NCI-H2196 treated with DMSO at 0.1 percent for 48 hours (cell line): ENCODE measurements around the gene CASP10.

Experiments
- DNase-seq: peaks from one replicate; lab custom pipeline; 2025; ENCODE audit not compliant: unreplicated experiment; lab: John Stamatoyannopoulos, UW

CASP10 gene

DNA sequence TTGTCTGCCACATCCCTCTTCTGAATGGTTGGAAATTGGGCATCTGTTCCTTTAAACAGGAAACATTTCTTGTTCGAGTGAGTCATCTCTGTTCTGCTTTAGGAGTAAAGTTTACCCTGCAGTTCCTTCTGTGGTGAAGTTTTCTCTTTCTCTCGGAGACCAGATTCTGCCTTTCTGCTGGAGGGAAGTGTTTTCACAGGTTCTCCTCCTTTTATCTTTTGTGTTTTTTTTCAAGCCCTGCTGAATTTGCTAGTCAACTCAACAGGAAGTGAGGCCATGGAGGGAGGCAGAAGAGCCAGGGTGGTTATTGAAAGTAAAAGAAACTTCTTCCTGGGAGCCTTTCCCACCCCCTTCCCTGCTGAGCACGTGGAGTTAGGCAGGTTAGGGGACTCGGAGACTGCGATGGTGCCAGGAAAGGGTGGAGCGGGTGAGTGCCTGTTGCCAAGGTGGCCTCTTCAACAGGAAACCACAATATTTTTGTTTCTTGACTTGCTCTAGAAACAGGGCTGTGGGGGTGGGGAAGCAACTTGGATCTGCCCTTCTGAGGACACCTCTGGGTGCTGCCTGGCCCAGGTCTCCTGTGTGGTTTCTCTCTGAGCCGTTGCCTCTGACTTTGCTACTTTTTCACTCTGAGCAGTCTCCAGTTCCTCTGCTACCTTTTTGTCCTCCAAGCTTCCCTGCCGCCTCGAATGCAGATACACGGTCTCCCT lies 75.2 kb downstream of the CASP10 start:
- DNase-seq = peak; percentile 45

- no peak for DNase-seq
Measured at GRCh38 chr2:201258666-201259615, 76.0 kb downstream of the CASP10 start.

DNA sequence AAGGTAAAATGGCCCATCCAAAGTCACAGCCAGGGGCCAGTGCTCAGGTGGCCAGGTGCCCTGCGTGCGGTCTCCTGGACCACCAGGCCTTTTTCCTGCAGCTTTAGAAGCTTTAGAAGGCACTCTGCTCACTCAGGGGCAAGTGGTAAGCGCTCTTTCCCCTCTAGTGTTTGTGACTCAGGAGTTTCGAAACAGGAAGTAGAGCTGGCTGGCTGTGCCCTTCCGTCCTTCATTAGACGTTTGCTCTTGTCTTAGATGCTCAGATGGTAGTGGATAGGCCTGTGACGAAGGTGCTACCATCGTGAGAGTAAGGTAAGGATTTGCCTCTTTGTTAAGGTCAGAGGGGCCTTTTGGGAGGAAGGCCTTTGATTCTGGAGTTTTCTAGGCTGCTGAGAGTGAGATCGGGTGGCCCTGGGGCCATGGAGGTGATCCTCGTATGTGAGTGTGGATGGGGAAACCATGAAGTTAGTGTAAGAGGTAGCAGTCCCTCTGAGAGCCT lies 77.4 kb downstream of the CASP10 start, which contains the start of gene CASP8:
Gene CASP8, plus strand, starts transcription at position 235 of the 499 bp plus-strand sequence. CDS start 5,951 bp downstream, outside the sequence.
- DNase-seq = no peak

- DNase-seq = no peak
Measured at GRCh38 chr2:201261471-201261870, 78.5 kb downstream of the CASP10 start.

- DNase-seq = no peak
Measured at GRCh38 chr2:201261906-201262305, 79.0 kb downstream of the CASP10 start.

DNA sequence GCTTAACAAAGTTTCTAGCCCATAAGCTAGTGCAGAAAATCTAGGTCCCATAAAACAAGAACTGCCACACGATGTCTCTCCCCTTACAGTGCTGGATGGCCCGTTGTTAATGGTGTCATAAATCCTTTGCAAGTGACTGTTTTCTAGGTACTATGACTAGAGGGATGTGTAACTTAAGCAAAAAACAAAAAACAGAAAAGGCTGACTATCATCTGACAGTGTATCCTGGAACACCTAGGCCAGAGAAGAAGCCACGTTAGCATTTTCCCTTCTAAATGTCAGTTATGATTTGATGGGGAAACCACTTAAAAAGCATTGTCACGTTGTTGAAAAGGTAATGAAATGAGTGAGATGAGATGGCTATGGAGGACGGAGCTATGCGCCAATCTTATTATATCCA lies 79.8 kb downstream of the CASP10 start:
- DNase-seq = no peak

DNA sequence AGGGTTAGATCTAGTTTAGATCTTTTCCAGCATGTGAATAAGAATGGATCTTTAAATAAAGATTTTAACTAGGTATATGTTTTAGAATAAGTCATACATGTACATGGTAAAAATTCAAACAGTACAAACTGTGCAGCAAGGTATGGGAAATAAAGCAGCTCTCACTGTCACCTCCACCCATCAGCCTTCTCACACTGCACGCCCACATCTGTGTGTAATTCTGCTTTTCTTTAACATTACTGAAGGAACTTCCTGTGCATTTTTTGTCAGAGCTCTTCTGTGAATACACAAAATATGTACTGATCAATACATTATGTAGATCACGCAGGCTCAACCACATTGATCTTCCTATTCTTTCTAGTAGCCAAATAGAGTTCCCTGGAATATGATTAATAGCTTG lies 80.8 kb downstream of the CASP10 start:
- DNase-seq = no peak

DNA sequence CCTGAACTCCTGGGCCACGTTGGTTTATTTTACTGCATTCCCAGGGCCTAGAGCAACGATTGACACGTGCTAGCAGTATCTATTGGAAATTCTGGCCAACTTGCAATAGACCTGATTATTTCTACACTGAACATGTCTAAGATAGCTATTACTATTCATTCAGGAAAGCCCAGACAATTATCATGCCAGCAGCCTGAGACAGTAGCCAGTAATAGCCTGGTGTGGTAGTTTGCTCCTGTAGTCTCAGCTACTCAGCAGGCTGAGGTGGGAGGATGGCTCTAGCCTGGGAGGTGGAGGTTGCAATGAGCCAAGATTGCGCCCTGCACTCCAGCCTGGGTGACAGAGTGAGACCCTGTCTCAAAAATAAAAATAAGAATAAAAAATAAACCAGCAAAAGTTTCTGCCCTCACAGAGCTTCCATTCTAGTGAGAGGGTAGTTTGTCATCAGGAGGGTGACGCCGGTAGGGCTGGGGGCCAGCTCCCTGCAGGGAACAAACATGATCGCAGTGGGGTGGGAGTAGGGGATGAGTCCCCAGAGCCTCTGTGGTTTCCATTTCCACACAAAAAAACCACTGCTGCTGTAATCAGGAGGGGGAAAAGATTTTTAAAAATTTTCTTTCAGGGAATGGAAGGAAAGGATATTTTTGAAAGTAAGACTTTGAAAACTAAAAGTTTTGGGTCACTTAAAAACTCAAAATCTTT lies 81.7 kb downstream of the CASP10 start:
- DNase-seq = no peak

- DNase-seq = no peak
Measured at GRCh38 chr2:201266629-201267028, 83.7 kb downstream of the CASP10 start.

GRCh38 chr2:201267278-201268030 lies 84.5 kb downstream of the CASP10 start:
- DNase-seq = no peak

DNA sequence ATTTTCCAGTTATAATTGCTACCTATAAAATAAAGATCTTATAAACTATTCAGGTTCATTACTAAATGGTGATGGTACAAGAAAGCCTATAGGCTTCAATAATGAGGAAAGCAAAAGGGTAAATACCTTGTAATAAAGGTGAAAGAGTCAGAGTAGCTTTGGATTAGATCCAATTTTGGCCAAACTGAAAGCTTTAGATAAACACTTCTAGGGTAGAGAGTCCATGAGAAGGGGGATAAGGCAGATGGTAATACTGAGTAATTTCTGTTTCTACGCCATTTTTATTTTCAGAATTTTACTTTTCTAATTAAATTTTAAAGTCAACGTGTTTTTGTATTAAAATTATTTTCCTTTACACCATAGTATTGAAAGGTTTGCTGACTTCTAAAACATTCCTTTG lies 86.8 kb downstream of the CASP10 start:
- no peak for DNase-seq

GRCh38 chr2:201270293-201271001 lies 87.5 kb downstream of the CASP10 start:
- no peak for DNase-seq

DNA sequence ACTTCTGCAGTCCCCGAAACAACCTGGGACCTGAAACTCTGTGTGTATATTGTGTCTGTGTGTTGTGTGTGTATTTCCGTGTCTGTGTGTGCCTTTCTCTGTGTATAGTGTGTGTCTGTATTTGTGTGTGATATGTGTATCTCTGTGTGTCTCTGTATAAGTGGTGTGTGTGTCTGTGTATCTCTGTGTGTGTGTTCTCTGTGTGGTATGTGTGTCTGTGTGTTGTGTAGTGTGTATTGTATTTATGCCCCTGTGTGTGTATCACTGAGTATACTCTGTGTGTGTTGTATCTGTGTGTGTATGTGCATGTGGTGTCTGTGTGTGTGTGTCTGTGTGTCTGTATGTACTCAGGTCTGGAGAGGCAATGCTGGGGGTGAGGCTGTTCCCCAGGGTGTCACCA lies 89.0 kb downstream of the CASP10 start:
- no peak for DNase-seq

DNA sequence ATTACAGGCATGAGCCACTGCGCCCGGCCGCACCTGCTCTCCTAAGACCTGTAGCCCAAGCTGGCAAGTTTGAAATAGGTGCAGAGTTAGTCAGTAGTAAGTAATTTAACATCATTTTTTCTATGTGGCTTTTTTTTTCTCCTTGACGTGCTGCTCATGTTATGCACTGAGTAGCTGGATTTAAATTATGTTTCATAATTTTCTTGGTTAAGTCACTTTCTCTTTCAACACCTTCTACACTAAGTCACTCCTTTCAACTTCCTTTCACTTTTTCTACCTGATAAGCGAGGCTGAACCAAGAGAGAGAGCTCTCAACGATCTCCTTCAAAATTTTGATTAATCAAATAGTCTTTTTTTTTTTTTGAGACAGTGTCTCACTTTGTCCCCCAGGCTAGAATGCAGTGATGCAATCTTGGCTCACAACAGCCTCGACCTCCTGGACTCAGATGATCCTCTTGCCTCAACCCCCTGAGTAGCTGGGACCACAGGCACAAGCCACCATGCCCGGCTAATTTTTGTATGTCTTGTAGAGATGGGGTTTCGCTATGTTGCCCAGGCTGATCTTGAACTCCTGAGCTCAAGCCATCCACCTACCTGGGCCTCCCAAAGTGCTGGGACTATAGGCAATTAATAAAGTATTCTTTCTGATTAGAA lies 90.5 kb downstream of the CASP10 start:
- no peak for DNase-seq

- no peak for DNase-seq
Measured at GRCh38 chr2:201275069-201275468, 92.1 kb downstream of the CASP10 start.

DNA sequence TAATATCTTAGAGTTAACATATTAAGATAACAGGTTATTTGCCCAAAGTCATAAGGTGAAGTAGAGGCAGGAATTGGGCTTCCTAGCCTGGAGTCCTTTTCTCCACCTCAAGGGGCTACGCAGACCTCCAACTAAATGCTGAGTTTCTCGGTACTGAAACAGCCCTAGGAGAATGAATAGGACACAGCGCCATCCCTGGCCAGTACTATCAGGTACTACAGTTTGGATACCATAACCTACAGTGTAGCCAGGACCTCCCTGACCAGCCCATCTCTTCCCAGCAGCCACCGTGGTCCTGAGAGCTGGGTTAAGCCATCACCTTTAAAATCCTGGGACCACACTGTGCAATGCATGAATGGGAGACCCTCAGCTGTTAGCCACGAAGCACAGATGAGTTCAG lies 93.0 kb downstream of the CASP10 start:
- no peak for DNase-seq

DNA sequence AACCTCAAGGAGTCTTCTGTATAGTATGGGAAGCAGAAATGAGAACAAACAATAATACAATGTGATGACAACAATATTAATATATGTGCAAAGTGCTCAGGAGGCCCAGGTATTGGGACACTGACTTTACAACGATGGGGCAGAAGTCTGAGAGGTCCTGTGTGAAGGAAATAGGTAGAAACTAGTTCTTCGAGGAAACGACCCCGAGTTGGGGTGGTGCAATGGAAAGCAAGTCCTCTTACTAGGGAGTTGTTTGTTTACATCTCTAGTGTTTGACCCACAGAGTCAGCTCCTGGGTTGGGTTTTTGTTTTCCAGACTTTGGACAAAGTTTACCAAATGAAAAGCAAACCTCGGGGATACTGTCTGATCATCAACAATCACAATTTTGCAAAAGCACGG lies 93.6 kb downstream of the CASP10 start:
- no peak for DNase-seq
